HG03571 (cell line): ENCODE results near the gene NRCAM.

Experiments used
- ATAC-seq: cut with Tn5 transposase; IDR thresholded peaks from one replicate; pipeline ENCODE4 v1.9.1; 2021; ENCODE audit not compliant: unreplicated experiment

NRCAM gene

DNA sequence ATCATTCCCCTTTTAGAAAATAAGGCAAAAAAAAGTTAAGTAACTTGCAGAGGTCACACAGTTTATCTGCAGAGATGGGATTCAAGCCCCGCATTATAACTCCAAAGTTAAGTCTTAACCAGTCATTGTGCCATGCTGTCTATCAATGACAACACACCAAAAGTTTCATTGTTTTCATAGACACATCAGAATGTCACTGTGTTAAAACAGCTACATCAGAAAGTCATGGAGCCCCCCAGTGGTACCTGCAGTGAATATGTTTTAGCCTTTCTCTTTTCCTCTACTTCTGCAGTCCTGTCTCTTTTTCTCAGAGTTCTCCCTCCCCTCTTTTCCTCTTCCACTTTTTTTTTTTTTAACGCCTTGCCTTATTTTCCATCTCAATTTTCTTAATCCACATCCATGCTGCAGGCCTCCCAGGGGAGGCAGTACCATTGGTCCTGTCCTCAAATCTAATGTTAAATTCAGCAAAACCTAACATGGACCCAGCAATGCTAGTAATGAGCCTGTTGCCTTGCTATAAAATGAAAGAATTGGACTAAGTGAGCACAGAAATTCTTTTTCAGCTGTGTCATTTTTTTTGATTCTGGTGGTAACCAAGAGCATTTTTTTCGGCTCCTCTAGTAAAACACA lies 3.8 kb upstream of the NRCAM start:
- ATAC-seq = no peak

GRCh38 chr7:108457871-108458270 lies 1.6 kb upstream of the NRCAM start:
- ATAC-seq = no peak

GRCh38 chr7:108456845-108457540 lies 757 bp upstream of the NRCAM start:
- no peak for ATAC-seq

DNA sequence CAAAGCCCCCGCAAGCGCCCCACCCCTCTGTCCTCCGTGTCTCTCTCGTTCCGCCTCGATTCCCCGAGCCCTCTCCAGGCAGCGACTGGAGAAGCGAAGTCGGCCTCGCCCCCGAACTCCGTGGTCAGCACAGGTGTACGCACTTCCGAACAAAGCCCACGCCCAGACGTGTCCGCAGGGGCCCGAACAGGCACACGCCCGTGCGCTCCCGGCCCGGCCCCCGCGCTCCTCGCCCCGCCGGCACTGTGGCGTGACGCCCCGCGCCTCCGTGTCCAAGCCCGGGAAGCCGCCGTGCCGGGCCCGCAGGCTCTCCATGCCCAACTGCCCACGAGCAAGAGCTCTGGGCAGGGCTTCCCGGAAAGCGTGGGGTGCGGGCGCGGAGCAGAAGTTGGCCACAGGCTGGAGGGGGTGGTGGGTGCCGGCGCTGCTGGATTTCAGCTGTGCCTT lies 662 bp downstream of the NRCAM start:
- no peak for ATAC-seq

DNA sequence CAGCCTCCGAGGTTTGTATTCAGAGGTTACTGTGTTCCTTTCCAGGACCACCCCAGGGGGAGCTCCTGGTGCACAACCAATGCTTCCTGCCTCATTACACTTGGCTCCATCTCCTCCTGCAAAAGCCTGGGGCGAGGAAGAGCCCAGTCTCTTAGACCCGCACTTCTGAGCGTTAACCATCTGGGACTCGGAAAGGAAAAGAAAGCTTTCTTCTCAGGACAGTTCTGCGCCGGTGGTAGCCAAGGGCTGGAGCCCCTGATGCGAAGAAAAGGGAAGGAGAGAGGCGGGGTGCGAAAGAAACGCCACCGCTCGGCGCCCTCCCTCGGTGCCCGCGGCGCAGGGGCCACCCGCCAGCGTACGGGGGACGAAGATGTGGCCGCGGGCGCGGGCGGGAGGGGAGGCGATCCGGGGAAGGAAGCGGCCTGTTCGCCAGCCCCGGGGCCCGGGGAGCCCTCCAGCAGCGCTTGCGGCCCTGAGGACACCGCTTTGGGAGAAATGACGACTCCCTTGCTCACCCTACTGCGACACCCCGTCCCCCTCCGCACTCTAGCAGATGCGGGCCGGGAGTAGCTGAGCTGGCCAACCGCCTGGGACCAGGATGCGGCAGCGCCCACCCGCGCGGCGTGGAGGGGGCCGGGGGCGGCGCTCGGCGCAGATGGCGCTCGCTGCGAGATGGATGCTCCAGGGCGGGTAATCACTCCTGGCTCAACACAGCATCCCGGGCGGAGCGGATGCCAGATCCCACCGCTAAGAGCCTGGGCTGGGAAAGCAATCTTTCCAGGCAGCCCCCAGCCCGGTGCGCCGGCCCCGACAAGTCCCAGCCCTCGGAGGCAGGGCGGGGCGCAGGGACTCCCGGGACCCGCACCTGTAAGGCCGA lies 1.3 kb downstream of the NRCAM start:
- no peak for ATAC-seq

DNA sequence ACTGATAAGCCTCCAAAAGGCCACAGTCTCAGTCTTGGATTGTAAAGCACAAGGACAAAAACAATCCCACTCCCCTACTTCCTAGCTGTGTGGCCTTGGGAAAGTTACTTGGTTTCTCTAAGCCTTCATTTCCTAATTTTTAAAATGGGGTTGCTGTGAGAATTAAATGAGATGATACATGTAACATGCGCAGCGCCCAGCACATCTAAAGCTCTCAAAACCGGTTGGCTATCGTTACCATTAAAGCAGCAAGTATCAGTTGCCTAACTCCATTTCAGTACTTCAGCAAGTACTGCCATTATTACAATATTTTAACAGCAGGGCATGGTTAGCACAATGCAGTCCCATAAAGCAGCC lies 1.9 kb downstream of the NRCAM start:
- ATAC-seq = no peak

DNA sequence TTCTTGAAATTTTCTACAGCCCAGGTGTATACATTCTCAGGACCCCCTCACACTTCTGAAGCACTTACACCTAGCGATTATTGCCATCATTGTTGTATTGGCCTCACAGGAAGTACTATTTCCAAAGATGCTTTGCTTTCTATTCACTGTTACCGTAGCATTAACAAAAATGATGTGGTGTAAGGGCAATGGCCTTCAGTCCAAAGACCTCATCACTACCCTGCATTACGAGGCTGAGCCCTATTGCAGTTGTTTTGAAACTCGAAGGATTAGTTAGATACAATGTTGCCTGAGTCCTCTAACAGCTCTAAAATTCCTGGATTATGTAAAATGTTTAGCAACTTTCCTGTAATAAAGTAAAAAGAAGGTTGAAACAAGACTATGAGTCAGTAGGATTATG lies 2.9 kb downstream of the NRCAM start:
- no peak for ATAC-seq

DNA sequence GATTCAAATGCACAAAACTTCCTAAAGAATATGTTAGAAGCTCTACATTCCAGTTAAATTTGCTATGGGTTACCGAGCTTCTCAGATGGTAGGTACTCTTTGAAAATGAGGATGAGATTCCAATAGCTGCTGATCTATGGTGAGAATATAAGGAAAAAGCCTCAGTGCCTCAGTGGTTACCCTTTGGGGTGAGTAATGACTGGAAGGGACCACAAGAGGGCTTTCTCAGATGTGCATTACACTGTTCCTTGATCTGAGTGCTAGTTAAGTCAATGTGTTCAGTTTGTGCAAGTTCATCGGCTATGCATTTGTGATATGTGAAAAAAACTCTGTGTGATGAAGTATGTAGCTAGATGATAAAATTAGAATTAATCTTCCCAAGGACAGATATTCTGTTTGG lies 3.5 kb downstream of the NRCAM start:
- ATAC-seq = no peak

GRCh38 chr7:108451296-108451848 lies 4.9 kb downstream of the NRCAM start:
- no peak for ATAC-seq

- no peak for ATAC-seq
Observed at GRCh38 chr7:108450160-108450559, 6.1 kb downstream of the NRCAM start.

- ATAC-seq = no peak
Observed at GRCh38 chr7:108449521-108449920, 6.7 kb downstream of the NRCAM start.

GRCh38 chr7:108448584-108449505 lies 7.4 kb downstream of the NRCAM start:
- ATAC-seq = no peak

DNA sequence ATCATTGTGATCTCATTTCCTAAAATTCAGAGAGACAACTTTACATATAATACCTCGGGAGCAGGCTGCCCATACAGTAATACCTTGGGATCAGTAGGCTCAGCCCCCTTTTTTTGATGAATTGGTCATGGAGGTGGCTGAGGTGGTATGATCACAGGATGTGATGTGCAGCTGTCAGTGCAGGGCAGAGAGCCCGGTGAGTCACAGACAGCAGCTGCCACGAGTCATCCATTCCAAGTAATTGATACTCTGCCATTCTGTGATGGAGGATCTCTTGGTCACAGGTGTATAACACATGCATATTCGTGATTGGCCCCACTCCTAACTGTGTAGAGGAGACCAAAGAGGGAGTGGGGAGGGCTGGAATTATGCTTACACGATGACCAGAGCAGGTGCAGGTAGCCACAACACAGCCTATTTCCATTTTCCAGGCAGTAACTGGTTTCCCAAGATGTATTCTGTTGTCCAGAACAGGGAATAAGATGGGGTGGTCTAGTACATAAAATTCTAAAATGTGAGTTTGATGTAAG lies 14.1 kb downstream of the NRCAM start:
- ATAC-seq = no peak

DNA sequence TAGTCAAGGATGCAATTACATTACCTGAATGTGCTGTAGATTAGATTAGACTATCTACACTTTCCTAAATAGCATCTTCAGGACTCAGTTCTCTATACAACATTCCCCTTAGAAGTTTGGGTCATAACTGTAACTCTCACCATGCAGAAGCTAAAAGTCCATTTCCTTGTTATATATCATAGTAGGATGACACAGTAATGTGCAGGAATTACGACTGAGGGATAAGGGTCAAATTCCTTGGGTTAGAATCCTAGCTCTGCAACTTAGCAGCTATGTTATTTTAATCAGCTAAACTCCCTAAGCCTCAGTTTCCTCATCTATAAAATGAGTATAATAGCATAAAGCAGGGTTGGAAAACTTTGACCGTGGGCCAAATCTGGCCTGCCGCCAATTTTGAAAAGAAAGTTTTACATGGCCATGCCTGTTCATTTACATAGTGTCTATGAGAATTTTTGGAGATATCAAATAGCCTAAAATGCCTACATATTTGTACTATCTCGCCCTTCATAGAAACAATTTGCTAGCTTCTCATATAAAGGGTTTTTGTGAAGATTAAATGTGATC lies 14.8 kb downstream of the NRCAM start:
- ATAC-seq = no peak

DNA sequence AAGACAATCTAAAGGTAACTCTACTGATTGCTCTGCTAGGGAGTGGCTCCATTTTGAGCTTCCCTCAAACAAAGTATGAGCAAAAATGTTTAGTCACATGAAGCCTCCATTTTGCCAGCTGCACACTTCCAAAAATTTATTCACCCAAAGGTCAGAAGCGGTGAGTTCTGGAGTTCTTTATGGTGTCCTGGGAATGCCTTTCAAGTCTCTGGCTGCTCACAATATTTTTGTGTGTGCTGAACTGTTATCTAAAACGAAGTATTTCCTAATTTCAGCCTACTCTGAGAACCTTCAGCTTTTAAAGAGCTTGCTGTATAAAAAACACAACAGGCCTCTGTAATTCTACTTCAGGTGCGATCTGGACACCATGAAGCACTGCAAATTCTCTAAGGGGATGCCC lies 15.6 kb downstream of the NRCAM start:
- ATAC-seq = no peak

DNA sequence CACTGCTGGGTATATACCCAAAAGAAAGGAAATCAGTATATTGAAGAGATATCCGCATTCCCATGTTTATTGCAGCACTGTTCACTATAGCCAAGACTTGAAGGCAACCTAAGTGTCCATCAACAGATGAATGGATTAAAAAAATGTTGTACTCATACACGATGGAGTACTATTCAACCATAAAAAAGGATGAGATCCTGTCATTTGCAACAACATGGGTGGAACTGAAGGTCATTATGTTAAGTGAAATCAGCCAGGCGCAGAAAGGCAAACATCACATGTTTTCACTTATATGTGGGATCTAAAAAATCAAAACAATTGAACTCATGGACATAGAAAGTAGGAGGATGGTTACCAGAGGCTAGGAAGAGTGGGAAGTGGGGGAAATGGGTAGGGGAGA lies 19.3 kb downstream of the NRCAM start:
- ATAC-seq = no peak

DNA sequence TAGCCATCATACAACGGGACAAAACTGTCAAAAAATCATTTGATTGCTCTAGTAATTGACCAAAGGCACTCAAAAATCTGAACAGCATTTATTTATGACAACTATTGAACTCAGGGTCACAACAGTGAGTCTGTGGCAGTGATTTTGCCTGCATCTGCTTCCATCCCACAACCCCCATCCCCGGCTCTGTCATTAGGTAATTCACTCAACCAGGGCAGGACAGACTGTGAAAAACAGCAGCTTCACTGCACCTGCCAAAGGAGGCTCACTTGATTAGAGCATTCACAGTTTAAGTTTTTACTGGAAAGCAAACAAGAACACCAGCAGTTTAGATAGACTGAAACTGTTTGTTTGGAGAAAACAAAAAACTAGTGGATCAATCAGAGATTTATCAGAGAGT lies 22.2 kb downstream of the NRCAM start:
- no peak for ATAC-seq

GRCh38 chr7:108431099-108431498 lies 25.1 kb downstream of the NRCAM start:
- ATAC-seq = no peak

- ATAC-seq = no peak
Observed at GRCh38 chr7:108430664-108431063, 25.6 kb downstream of the NRCAM start.

GRCh38 chr7:108427766-108428165 lies 28.5 kb downstream of the NRCAM start:
- ATAC-seq = no peak
